ENCODE results near the gene KCND3.

KCND3 gene

DNA sequence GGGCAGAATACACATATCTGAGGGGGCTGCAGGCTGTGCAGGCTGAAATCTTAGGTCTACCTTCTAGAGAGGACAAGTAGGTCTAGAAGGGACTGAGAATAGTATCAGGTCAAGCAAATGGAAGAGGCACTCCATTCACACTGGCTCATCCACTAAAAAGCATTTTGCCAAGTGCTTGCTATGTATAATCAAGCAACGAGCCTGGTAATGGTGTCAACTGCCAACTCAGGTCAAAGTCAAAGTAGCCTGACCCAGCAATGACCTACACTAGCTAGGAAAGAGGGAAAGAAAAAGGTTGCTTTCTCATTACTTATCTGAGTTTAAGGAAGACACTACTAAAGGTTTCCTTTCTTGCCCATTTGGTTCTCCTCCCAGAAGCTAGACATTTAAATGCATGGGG, 10.8 kb downstream of the KCND3 start:
- ChIA-PET CTCF (no interaction called here), POLR2A (no interaction called here)
- H3K4me1 ChIP-seq (ENCODE audit: control insufficient read depth, insufficient read depth, low read length): peaks cover 5% of the 10 kb centered on the region
- H3K36me3 ChIP-seq (ENCODE audit: control insufficient read depth in 2 of 2, insufficient read depth in 1 of 2, low read length in 2 of 2): no peaks in the 10 kb centered on the region
- H3K27ac ChIP-seq (ENCODE audit: extremely low read depth, low read depth, low read length): no peak overlapping the region
- TF ChIP-seq, protein P1, sequence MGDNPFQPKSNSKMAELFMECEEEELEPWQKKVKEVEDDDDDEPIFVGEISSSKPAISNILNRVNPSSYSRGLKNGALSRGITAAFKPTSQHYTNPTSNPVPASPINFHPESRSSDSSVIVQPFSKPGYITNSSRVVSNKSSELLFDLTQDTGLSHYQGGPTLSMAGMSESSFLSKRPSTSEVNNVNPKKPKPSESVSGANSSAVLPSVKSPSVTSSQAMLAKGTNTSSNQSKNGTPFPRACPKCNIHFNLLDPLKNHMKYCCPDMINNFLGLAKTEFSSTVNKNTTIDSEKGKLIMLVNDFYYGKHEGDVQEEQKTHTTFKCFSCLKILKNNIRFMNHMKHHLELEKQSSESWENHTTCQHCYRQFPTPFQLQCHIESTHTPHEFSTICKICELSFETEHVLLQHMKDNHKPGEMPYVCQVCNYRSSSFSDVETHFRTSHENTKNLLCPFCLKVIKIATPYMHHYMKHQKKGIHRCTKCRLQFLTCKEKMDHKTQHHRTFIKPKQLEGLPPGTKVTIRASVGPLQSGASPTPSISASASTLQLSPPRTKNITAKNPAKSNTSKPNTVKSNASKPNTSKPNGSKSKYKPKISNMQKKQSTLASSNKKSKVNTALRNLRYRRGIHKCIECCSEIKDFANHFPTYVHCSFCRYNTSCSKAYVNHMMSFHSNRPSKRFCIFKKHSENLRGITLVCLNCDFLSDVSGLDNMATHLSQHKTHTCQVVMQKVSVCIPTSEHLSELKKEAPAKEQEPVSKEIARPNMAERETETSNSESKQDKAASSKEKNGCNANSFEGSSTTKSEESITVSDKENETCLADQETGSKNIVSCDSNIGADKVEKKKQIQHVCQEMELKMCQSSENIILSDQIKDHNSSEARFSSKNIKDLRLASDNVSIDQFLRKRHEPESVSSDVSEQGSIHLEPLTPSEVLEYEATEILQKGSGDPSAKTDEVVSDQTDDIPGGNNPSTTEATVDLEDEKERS (tag by site-specific recombination; IDR thresholded peaks at IDR 0.05): no peak
- TF ChIP-seq ZNF549 (tag by site-specific recombination; IDR thresholded peaks at IDR 0.05): no peak
- no peak for TF ChIP-seq ZNF146 (tag by site-specific recombination; IDR thresholded peaks at IDR 0.05)
- TF ChIP-seq, protein P2, sequence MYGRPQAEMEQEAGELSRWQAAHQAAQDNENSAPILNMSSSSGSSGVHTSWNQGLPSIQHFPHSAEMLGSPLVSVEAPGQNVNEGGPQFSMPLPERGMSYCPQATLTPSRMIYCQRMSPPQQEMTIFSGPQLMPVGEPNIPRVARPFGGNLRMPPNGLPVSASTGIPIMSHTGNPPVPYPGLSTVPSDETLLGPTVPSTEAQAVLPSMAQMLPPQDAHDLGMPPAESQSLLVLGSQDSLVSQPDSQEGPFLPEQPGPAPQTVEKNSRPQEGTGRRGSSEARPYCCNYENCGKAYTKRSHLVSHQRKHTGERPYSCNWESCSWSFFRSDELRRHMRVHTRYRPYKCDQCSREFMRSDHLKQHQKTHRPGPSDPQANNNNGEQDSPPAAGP (tag by site-specific recombination; IDR thresholded peaks at IDR 0.05): no peak
- TF ChIP-seq ZNF792 (tag by site-specific recombination; IDR thresholded peaks at IDR 0.05): no peak
- no peak for TF ChIP-seq PRDM4 (tag by site-specific recombination; IDR thresholded peaks at IDR 0.05)
- TF ChIP-seq PATZ1 (tag by site-specific recombination; IDR thresholded peaks at IDR 0.05): no peak
- TF ChIP-seq KLF8 (tag by site-specific recombination; IDR thresholded peaks at IDR 0.05): no peak
- no peak for TF ChIP-seq REPIN1 (tag by site-specific recombination; IDR thresholded peaks at IDR 0.05; ENCODE audit: low read depth)
- no peak for TF ChIP-seq ZBTB10 (tag by site-specific recombination; IDR thresholded peaks at IDR 0.05)
- TF ChIP-seq HOXA7 (CRISPR knock-in tag; IDR thresholded peaks at IDR 0.05; ENCODE audit: borderline replicate concordance): no peak
- TF ChIP-seq, protein P3, sequence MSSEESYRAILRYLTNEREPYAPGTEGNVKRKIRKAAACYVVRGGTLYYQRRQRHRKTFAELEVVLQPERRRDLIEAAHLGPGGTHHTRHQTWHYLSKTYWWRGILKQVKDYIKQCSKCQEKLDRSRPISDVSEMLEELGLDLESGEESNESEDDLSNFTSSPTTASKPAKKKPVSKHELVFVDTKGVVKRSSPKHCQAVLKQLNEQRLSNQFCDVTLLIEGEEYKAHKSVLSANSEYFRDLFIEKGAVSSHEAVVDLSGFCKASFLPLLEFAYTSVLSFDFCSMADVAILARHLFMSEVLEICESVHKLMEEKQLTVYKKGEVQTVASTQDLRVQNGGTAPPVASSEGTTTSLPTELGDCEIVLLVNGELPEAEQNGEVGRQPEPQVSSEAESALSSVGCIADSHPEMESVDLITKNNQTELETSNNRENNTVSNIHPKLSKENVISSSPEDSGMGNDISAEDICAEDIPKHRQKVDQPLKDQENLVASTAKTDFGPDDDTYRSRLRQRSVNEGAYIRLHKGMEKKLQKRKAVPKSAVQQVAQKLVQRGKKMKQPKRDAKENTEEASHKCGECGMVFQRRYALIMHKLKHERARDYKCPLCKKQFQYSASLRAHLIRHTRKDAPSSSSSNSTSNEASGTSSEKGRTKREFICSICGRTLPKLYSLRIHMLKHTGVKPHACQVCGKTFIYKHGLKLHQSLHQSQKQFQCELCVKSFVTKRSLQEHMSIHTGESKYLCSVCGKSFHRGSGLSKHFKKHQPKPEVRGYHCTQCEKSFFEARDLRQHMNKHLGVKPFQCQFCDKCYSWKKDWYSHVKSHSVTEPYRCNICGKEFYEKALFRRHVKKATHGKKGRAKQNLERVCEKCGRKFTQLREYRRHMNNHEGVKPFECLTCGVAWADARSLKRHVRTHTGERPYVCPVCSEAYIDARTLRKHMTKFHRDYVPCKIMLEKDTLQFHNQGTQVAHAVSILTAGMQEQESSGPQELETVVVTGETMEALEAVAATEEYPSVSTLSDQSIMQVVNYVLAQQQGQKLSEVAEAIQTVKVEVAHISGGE (tag by site-specific recombination; conservative IDR thresholded peaks at IDR 0.05; ENCODE audit: low read depth): no peak
- H3K9me3 ChIP-seq (ENCODE audit: control insufficient read depth, insufficient read depth, low read depth, low read length): no peaks in the 10 kb centered on the region
- H3K4me3 ChIP-seq (ENCODE audit: low read depth, low read length): no peak overlapping the region
